ENCODE results near the gene TMEM161A. TPM values are rescaled to one million over a fixed set of nuclear protein-coding genes. Genes with fewer than 3 reads are reported as not detected.
A peak's percentile ranks its signal among the peaks of the same experiment; 100 is the strongest.

The TMEM161A gene
- total and polyA plus RNA-seq, 8 donors: 6.4 to 59.5 (median 14.5) TPM

- 86 to 94% (median 88%) methylated on average over 7 of the region's 7 CpGs for WGBS, 5 donors
- Histone ChIP-seq H3K27me3 (no peaks in the 10 kb centered on the region), H3K9me3 (no peaks in the 10 kb centered on the region), H3K4me1 (no peaks in the 10 kb centered on the region), H3K36me3 (peaks cover 6 to 44% (median 27%) of the 10 kb centered on the region in 4 donors), H3K4me3 (no peak overlapping the region), H3K27ac (no peak overlapping the region)
- DNase-seq: no peak
- TF ChIP-seq POLR2A (IDR thresholded peaks at IDR 0.05) (no peak), EP300 (IDR thresholded peaks at IDR 0.05) (no peak), POLR2AphosphoS5 (IDR thresholded peaks at IDR 0.05) (no peak), CTCF (IDR thresholded peaks at IDR 0.05) (no peak)
- intact Hi-C loops (cut with DNase I; ENCODE audit: low total_unique reads): no loop called here
These were observed 43.8 kb downstream of the TMEM161A start for GRCh38 chr19:19094513-19094912.

- H3K27ac ChIP-seq: no peak overlapping the region
- 85 to 92% (median 88%) methylated on average over 2 of the region's 2 CpGs for WGBS, 5 donors
These were observed 50.6 kb downstream of the TMEM161A start for GRCh38 chr19:19087676-19088075.

DNA sequence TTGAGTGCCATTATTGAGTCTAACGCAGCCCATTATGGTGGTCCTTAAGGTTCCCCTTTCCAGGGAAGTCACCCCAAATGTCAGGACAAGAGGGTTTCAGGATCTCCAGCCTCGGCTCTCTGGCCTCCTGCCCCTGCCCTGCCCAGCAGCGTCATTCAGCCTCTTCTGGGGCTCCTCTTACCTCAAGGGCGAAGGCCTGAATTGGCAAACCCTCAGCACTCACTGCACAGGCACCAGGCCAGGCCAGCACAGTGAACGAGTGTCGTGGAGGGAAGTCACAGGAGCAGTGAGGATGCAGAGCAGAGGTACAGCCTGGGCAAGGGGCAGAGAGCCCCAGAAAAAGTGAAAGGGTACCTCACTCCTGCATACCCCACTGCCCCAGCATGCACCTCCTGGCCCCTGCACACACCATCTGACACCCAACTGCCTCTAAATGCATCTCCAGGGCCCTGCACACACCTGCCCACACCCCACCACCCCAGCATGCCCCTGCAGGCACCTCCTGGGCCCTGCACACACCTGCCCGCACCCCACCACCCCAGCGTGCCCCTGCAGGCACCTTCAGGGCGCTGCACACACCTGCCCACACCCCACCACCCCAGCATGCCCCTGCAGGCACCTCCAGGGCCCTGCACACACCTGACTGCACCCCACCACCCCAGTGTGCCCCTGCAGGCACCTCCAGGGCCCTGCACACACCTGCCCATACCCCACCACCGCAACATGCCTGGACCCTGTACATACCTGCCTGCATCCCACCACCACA lies 54.7 kb downstream of the TMEM161A start:
- no peak for TF ChIP-seq CTCF (IDR thresholded peaks at IDR 0.05)
- no peak for TF ChIP-seq POLR2AphosphoS5 (IDR thresholded peaks at IDR 0.05)
- TF ChIP-seq EP300 (IDR thresholded peaks at IDR 0.05): no peak
- no peak overlapping the region for H3K27ac ChIP-seq
- H3K36me3 ChIP-seq: peaks cover 0 to 27% (median 13%) of the 10 kb centered on the region in 4 donors
- DNase-seq: no peak
- intact Hi-C loops (cut with DNase I; ENCODE audit: low total_unique reads): no loop called here
- 80 to 93% (median 84%) methylated on average over 8 to 10 of the region's 10 CpGs for WGBS, 5 donors
- no peaks in the 10 kb centered on the region for H3K27me3 ChIP-seq
- peaks cover 0 to 10% (median 0%) of the 10 kb centered on the region in 4 donors for H3K4me1 ChIP-seq
- no peaks in the 10 kb centered on the region for H3K9me3 ChIP-seq
- H3K4me3 ChIP-seq: no peak overlapping the region

More at GRCh38 chr19:19087676-19088075, 50.6 kb downstream of the TMEM161A start:
- Histone ChIP-seq H3K36me3 (peaks cover 0 to 35% (median 13%) of the 10 kb centered on the region in 4 donors), H3K9me3 (no peaks in the 10 kb centered on the region), H3K27me3 (no peaks in the 10 kb centered on the region), H3K4me3 (no peak overlapping the region), H3K4me1 (no peaks in the 10 kb centered on the region)
- DNase-seq: no peak
- TF ChIP-seq CTCF (IDR thresholded peaks at IDR 0.05) (no peak), POLR2A (IDR thresholded peaks at IDR 0.05) (no peak), EP300 (IDR thresholded peaks at IDR 0.05) (no peak), POLR2AphosphoS5 (IDR thresholded peaks at IDR 0.05) (no peak)
- intact Hi-C loops (cut with DNase I; ENCODE audit: low total_unique reads): no loop called here

DNA sequence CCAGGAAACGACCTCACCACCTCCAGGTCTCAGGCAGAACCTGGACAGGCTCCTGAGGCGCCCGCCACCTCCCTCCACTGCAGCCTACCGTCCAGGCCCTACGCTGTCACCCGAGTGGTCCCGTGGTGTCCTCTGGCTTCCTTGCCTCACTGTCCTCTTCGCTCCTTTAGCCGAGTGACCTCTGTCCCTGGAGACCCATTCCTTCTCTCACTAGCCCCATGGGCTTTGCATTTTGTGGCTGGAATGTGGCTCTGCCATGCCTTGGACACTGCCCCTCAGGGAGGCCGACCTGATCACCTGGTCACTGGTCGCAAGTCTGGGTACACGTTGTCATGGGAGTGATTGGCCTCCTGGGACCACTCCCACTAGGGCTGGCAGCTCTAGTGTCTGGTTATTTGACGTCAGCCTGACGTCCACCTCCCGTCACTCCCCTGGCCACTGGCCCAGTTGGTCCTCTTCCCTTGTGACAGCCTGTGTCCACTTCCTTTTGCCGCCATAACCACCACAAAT lies 56.6 kb downstream of the TMEM161A start:
- H3K9me3 ChIP-seq: no peaks in the 10 kb centered on the region
- intact Hi-C loops (cut with DNase I; ENCODE audit: low total_unique reads): no loop called here
- TF ChIP-seq POLR2AphosphoS5 (IDR thresholded peaks at IDR 0.05): no peak
- TF ChIP-seq EP300 (IDR thresholded peaks at IDR 0.05): no peak
- TF ChIP-seq POLR2A (IDR thresholded peaks at IDR 0.05): no peak
- no peak for TF ChIP-seq CTCF (IDR thresholded peaks at IDR 0.05)

More for the DNA sequence above, 56.6 kb downstream of the TMEM161A start:
- peak in 1 of 2 donors; percentile 37 for DNase-seq
- WGBS, 5 donors: 70 to 89% (median 77%) methylated on average over 14 to 16 of the region's 16 CpGs
- peaks cover 0 to 10% (median under 1%) of the 10 kb centered on the region in 4 donors for H3K4me1 ChIP-seq
- peaks cover 0 to 42% (median 20%) of the 10 kb centered on the region in 4 donors for H3K36me3 ChIP-seq
- no peak overlapping the region for H3K4me3 ChIP-seq
- no peak overlapping the region for H3K27ac ChIP-seq
- no peaks in the 10 kb centered on the region for H3K27me3 ChIP-seq
